CD4-positive, alpha-beta memory T cell (primary cell): Measurements from ENCODE around the gene NDUFA8. TPM values are rescaled to one million over a fixed set of nuclear protein-coding genes. Genes with fewer than 3 reads are reported as not detected.

ENCODE experiments used
- CTCF ChIA-PET: fragments of 350-600 bp; sonication (Branson Sonifier 250); formaldehyde crosslinking; loops from one replicate; lab custom pipeline; 2021; ENCODE audit warnings: inconsistent platforms; ENCODE audit not compliant: partially characterized antibody; lab: Charles Lee
- POLR2A ChIA-PET: fragments of 350-600 bp; sonication (Branson Sonifier 250); formaldehyde crosslinking; loops from one replicate; lab custom pipeline; 2021; ENCODE audit not compliant: partially characterized antibody; lab: Charles Lee
- DNase-seq, 5 donors: peaks; one replicate each; pipeline versions ENCODE4 v3.0.0 to v3.0.0-alpha.2; 2020 to 2022; ENCODE audit warnings: mixed read lengths in 1 of 5
- H3K27ac ChIP-seq: one replicate; pipeline ENCODE4 v1.7.0; 2013; ENCODE audit warnings: low read depth, low read length
- H3K27me3 ChIP-seq: 2 replicates; pipeline ENCODE4 v1.7.0; 2013; ENCODE audit warnings: mild to moderate bottlenecking, low read length, moderate library complexity; ENCODE audit not compliant: insufficient read depth
- H3K36me3 ChIP-seq: 2 replicates; pipeline ENCODE4 v1.7.0; 2013; ENCODE audit warnings: mild to moderate bottlenecking, low read length, moderate library complexity; ENCODE audit not compliant: insufficient read depth
- H3K4me1 ChIP-seq: 2 replicates; pipeline ENCODE4 v1.7.0; 2013; ENCODE audit warnings: mild to moderate bottlenecking, low read length, moderate library complexity; ENCODE audit not compliant: insufficient read depth
- H3K4me3 ChIP-seq, 2 donors: one replicate each; pipeline ENCODE4 v1.7.0; 2013; ENCODE audit warnings: low read length in 2 of 2, mild to moderate bottlenecking in 1 of 2
- H3K9me3 ChIP-seq, 2 donors: one replicate each; pipeline ENCODE4 v1.7.0; 2013; ENCODE audit warnings: low read length in 2 of 2, control low read depth in 1 of 2; ENCODE audit not compliant: control insufficient read depth in 1 of 2
- H3K27ac Mint-ChIP-seq, 7 donors: one replicate each; pipeline ENCODE4 v1.8.0; 2020 to 2021; ENCODE audit warnings: mixed read lengths in 7 of 7, mild to moderate bottlenecking in 6 of 7, inconsistent platforms in 3 of 7, moderate library complexity in 3 of 7
- H3K27me3 Mint-ChIP-seq, 2 donors: one replicate each; pipeline ENCODE4 v1.8.0; 2020 to 2021; ENCODE audit warnings: mixed read lengths in 2 of 2
- H3K36me3 Mint-ChIP-seq, 2 donors: one replicate each; pipeline ENCODE4 v1.8.0; 2020 to 2021; ENCODE audit warnings: mixed read lengths in 2 of 2, inconsistent platforms in 1 of 2, mild to moderate bottlenecking in 1 of 2
- H3K4me1 Mint-ChIP-seq, 4 donors: one replicate each; pipeline ENCODE4 v1.8.0; 2020 to 2021; ENCODE audit warnings: mixed read lengths in 4 of 4, mild to moderate bottlenecking in 1 of 4
- H3K4me3 Mint-ChIP-seq, 8 donors: one replicate each; pipeline ENCODE4 v1.8.0; 2020 to 2021; ENCODE audit warnings: mixed read lengths in 8 of 8, mild to moderate bottlenecking in 7 of 8, moderate library complexity in 6 of 8, inconsistent platforms in 3 of 8
- H3K9me3 Mint-ChIP-seq, 8 donors: one replicate each; pipeline ENCODE4 v1.8.0; 2020 to 2021; ENCODE audit warnings: mixed read lengths in 8 of 8, mild to moderate bottlenecking in 5 of 8, inconsistent platforms in 3 of 8, moderate library complexity in 1 of 8
- intact Hi-C: fragments of 100-400 bp; cut with micrococcal nuclease; formaldehyde crosslinking; loops from one replicate; pipeline ENCODE4 v1.15.1; 2023
- polyA plus RNA-seq, 2 donors: library from polyadenylated mRNA; unstranded; fragments of 300-500 nt; fragmentation: Illumina TruSeq; gene quantifications; one replicate each; pipeline ENCODE4 v1.2.3, GENCODE V29; 2021
- total RNA-seq, 2 experiments: library from RNA; stranded (reverse); gene quantifications; one replicate each; pipeline ENCODE4 v1.2.3, GENCODE V29; 2021

Gene NDUFA8
- total and polyA plus RNA-seq, 4 experiments from 2014 or later: 17.6 to 74.3 (median 45.0) TPM

- peaks cover 30 to 52% of the 10 kb centered on the region in 2 donors for H3K27me3 Mint-ChIP-seq
- H3K27ac ChIP-seq: no peak overlapping the region
- no peaks in the 10 kb centered on the region for H3K4me1 ChIP-seq
- H3K9me3 Mint-ChIP-seq: no peaks in the 10 kb centered on the region
- CTCF ChIA-PET: interaction anchor here (2.5 kb wide), 1 partner anchor 73 kb away, joined by 7 read pairs; no protein-coding TSS in a partner anchor
- H3K36me3 ChIP-seq: no peaks in the 10 kb centered on the region
- no peaks in the 10 kb centered on the region for H3K36me3 Mint-ChIP-seq
- H3K9me3 ChIP-seq: no peaks in the 10 kb centered on the region
- no peaks in the 10 kb centered on the region for H3K27me3 ChIP-seq
- no peak for DNase-seq
- H3K4me3 Mint-ChIP-seq: no peak overlapping the region
- intact Hi-C loops: no loop called here
- no peak overlapping the region for H3K27ac Mint-ChIP-seq
- H3K4me1 Mint-ChIP-seq: no peaks in the 10 kb centered on the region
- POLR2A ChIA-PET: no interaction called here
- no peak overlapping the region for H3K4me3 ChIP-seq
Measured at GRCh38 chr9:122172131-122172530, 12.6 kb upstream of the NDUFA8 start.

- no peaks in the 10 kb centered on the region for H3K4me1 Mint-ChIP-seq
- POLR2A ChIA-PET: no interaction called here
- H3K36me3 Mint-ChIP-seq: no peaks in the 10 kb centered on the region
- Histone ChIP-seq H3K4me3 (no peak overlapping the region), H3K36me3 (no peaks in the 10 kb centered on the region), H3K27me3 (no peaks in the 10 kb centered on the region), H3K4me1 (no peaks in the 10 kb centered on the region), H3K9me3 (no peaks in the 10 kb centered on the region), H3K27ac (no peak overlapping the region)
- intact Hi-C loops: no loop called here
- H3K4me3 Mint-ChIP-seq: no peak overlapping the region
- no peak for DNase-seq
- no peak overlapping the region for H3K27ac Mint-ChIP-seq
- no peaks in the 10 kb centered on the region for H3K9me3 Mint-ChIP-seq
- CTCF ChIA-PET: no interaction called here
- H3K27me3 Mint-ChIP-seq: peaks cover 29 to 34% of the 10 kb centered on the region in 2 donors
Measured at GRCh38 chr9:122168356-122168755, 8.8 kb upstream of the NDUFA8 start.

- Histone ChIP-seq H3K4me1 (peaks cover 4% of the 10 kb centered on the region), H3K27ac (no peak overlapping the region), H3K36me3 (no peaks in the 10 kb centered on the region), H3K27me3 (no peaks in the 10 kb centered on the region), H3K9me3 (no peaks in the 10 kb centered on the region), H3K4me3 (no peak overlapping the region)
- H3K9me3 Mint-ChIP-seq: peaks cover 0 to 10% (median 3%) of the 10 kb centered on the region in 8 donors
- peaks cover 3 to 12% (median 5%) of the 10 kb centered on the region in 4 donors for H3K4me1 Mint-ChIP-seq
- H3K27me3 Mint-ChIP-seq: peaks cover 22 to 28% of the 10 kb centered on the region in 2 donors
- no peak for DNase-seq
- no peak overlapping the region for H3K27ac Mint-ChIP-seq
- intact Hi-C loops: no loop called here
- ChIA-PET POLR2A (no interaction called here), CTCF (interaction anchor here (1.0 to 2.1 kb wide), 2 partner anchors 40 to 65 kb away, joined by 3 to 7 read pairs; no protein-coding TSS in a partner anchor)
- H3K36me3 Mint-ChIP-seq: peaks cover 0 to 3% of the 10 kb centered on the region in 2 donors
- H3K4me3 Mint-ChIP-seq: no peak overlapping the region
Measured at GRCh38 chr9:122164286-122164685, 4.7 kb upstream of the NDUFA8 start.

- Mint-ChIP-seq H3K27ac (no peak overlapping the region), H3K4me1 (peaks cover 13 to 28% (median 20%) of the 10 kb centered on the region in 4 donors), H3K9me3 (peaks cover 0 to 10% (median 3%) of the 10 kb centered on the region in 8 donors), H3K27me3 (peaks cover 15 to 16% of the 10 kb centered on the region in 2 donors), H3K4me3 (no peak overlapping the region), H3K36me3 (peaks cover 0 to 8% of the 10 kb centered on the region in 2 donors)
- CTCF ChIA-PET: no interaction called here
- H3K27me3 ChIP-seq: no peaks in the 10 kb centered on the region
- intact Hi-C loops: no loop called here
- H3K36me3 ChIP-seq: no peaks in the 10 kb centered on the region
- no peaks in the 10 kb centered on the region for H3K9me3 ChIP-seq
- no peak overlapping the region for H3K27ac ChIP-seq
- POLR2A ChIA-PET: no interaction called here
- H3K4me1 ChIP-seq: peaks cover 18% of the 10 kb centered on the region
- no peak for DNase-seq
- no peak overlapping the region for H3K4me3 ChIP-seq
Measured at GRCh38 chr9:122162415-122162814, 2.8 kb upstream of the NDUFA8 start.

- peaks cover 0 to 10% (median 3%) of the 10 kb centered on the region in 8 donors for H3K9me3 Mint-ChIP-seq
- DNase-seq: no peak
- peak overlapping the region; percentile 95 to 99 (median 98) for H3K4me3 Mint-ChIP-seq
- H3K27ac ChIP-seq: peak overlapping the region; percentile 82
- no peaks in the 10 kb centered on the region for H3K36me3 ChIP-seq
- H3K9me3 ChIP-seq: no peaks in the 10 kb centered on the region
- peaks cover 0 to 8% of the 10 kb centered on the region in 2 donors for H3K36me3 Mint-ChIP-seq
- intact Hi-C loops: loop anchor here (1.0 to 2.0 kb wide), 3 partner anchors 67 to 669 kb away; partner anchors contain the start of genes MRRF, PDCL, RBM18 and TTLL11
- H3K27ac Mint-ChIP-seq: peak overlapping the region; percentile 82 to 99 (median 97)
- POLR2A ChIA-PET: interaction anchor here (1.0 to 1.2 kb wide), 2 partner anchors 105 to 107 kb away, joined by 3 to 4 read pairs; partner anchors contain the start of genes MRRF and RBM18
- no peaks in the 10 kb centered on the region for H3K27me3 ChIP-seq
- H3K4me1 ChIP-seq: peaks cover 25% of the 10 kb centered on the region
- peaks cover 26 to 45% (median 31%) of the 10 kb centered on the region in 4 donors for H3K4me1 Mint-ChIP-seq
- peaks cover 8 to 14% of the 10 kb centered on the region in 2 donors for H3K27me3 Mint-ChIP-seq
- CTCF ChIA-PET: interaction anchor here (1.0 to 2.9 kb wide), 3 partner anchors 35 to 61 kb away, joined by 4 to 9 read pairs (median 7); no protein-coding TSS in a partner anchor
- H3K4me3 ChIP-seq: peak overlapping the region in 1 of 2 donors; percentile 93
Measured at GRCh38 chr9:122159925-122160246, 307 bp upstream of the NDUFA8 start.

- Histone ChIP-seq H3K4me3 (no peak overlapping the region), H3K36me3 (no peaks in the 10 kb centered on the region), H3K27me3 (no peaks in the 10 kb centered on the region), H3K9me3 (no peaks in the 10 kb centered on the region), H3K27ac (no peak overlapping the region), H3K4me1 (peaks cover 25% of the 10 kb centered on the region)
- peak overlapping the region; percentile 2 to 63 (median 28) for H3K4me3 Mint-ChIP-seq
- H3K27ac Mint-ChIP-seq: peak overlapping the region in 3 of 7 donors; percentile 6 to 31 (median 28)
- ChIA-PET POLR2A (interaction anchor here (0.6 kb wide), 1 partner anchor 12 kb away, joined by 3 read pairs; no protein-coding TSS in a partner anchor), CTCF (interaction anchor here (0.9 to 2.9 kb wide), 4 partner anchors 35 to 192 kb away, joined by 3 to 9 read pairs (median 6); no protein-coding TSS in a partner anchor)
- H3K9me3 Mint-ChIP-seq: peaks cover 0 to 10% (median 3%) of the 10 kb centered on the region in 8 donors
- H3K36me3 Mint-ChIP-seq: peaks cover 0 to 12% of the 10 kb centered on the region in 2 donors
- intact Hi-C loops: loop anchor here (2.0 kb wide), 1 partner anchor 671 kb away; the partner anchor contains the start of gene PDCL
- H3K27me3 Mint-ChIP-seq: peaks cover 6 to 7% of the 10 kb centered on the region in 2 donors
- peaks cover 30 to 50% (median 40%) of the 10 kb centered on the region in 4 donors for H3K4me1 Mint-ChIP-seq
- DNase-seq: peak; percentile 4 to 46 (median 12)
Measured at GRCh38 chr9:122158202-122158601, 1.4 kb downstream of the NDUFA8 start.

DNA sequence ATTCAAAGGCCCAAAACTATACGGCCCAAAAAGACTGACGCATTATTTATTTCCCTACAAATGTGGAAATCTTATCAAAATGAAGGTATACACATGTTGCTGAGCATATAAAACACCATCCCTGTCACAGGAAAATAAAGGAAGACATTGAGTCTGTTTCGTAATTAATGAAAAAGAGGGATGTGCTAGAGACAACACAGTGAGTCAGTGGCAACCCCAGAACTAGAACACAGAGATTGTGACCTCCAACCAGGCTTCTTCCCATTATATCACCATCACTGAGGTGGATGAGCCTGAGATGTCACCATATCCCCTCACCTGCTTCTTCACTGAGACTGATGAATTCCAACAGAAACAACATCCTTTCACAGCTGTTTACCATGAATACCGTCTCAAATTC lies 3.8 kb downstream of the NDUFA8 start:
- Histone ChIP-seq H3K27me3 (no peaks in the 10 kb centered on the region), H3K9me3 (no peaks in the 10 kb centered on the region), H3K27ac (no peak overlapping the region), H3K4me3 (no peak overlapping the region), H3K4me1 (peaks cover 25% of the 10 kb centered on the region), H3K36me3 (peaks cover 9% of the 10 kb centered on the region)
- Mint-ChIP-seq H3K27me3 (no peaks in the 10 kb centered on the region), H3K36me3 (peaks cover 4 to 26% of the 10 kb centered on the region in 2 donors), H3K9me3 (no peaks in the 10 kb centered on the region), H3K4me1 (peaks cover 36 to 50% (median 42%) of the 10 kb centered on the region in 4 donors), H3K27ac (peak overlapping the region in 1 of 7 donors; percentile 23), H3K4me3 (no peak overlapping the region)
- no peak for DNase-seq
- POLR2A ChIA-PET: no interaction called here
- intact Hi-C loops: no loop called here
- CTCF ChIA-PET: interaction anchor here (1.2 to 2.8 kb wide), 2 partner anchors 17 to 57 kb away, joined by 3 to 16 read pairs; no protein-coding TSS in a partner anchor
